Neural cell (in vitro differentiated cells): ENCODE data around the gene MXI1. TPM values are rescaled to one million over a fixed set of nuclear protein-coding genes. Genes with fewer than 3 reads are reported as not detected.

Source experiments
- H2AFZ ChIP-seq: fragments of 200-600, 300-800 bp; sonication (generic), shearing (Covaris generic); 2 replicates; pipeline ENCODE4 v1.6.0; 2014; ENCODE audit warnings: low read depth, mild to moderate bottlenecking, antibody characterized with exemption, low read length, moderate library complexity
- H3F3A ChIP-seq: fragments of 200-600 bp; shearing (Covaris generic); 2 replicates; pipeline ENCODE4 v1.6.1; 2016; ENCODE audit warnings: mild to moderate bottlenecking, moderate library complexity, mixed read lengths, antibody characterized with exemption, low read length; ENCODE audit not compliant: insufficient read depth, poor library complexity, severe bottlenecking
- H3K27ac ChIP-seq: fragments of 200-600, 300-800 bp; sonication (generic), shearing (Covaris generic); 2 replicates; pipeline ENCODE4 v1.5.1; 2014; ENCODE audit warnings: mild to moderate bottlenecking, low read length, moderate library complexity
- H3K27me3 ChIP-seq: fragments of 300-800, 200-600 bp; sonication (generic), shearing (Covaris generic); 2 replicates; pipeline ENCODE4 v1.6.0; 2014; ENCODE audit warnings: mild to moderate bottlenecking, low read depth, low read length, moderate library complexity; ENCODE audit not compliant: insufficient read depth
- H3K36me3 ChIP-seq: fragments of 300-800, 200-600 bp; sonication (generic), shearing (Covaris generic); 2 replicates; pipeline ENCODE4 v1.5.1; 2014; ENCODE audit warnings: mild to moderate bottlenecking, antibody characterized with exemption, low read length, moderate library complexity; ENCODE audit not compliant: insufficient read depth
- H3K4me2 ChIP-seq: fragments of 300-800, 200-600 bp; sonication (generic), shearing (Covaris generic); 2 replicates; pipeline ENCODE4 v1.6.0; 2014; ENCODE audit warnings: mild to moderate bottlenecking, low read length
- H3K4me3 ChIP-seq: fragments of 300-800, 200-600 bp; sonication (generic), shearing (Covaris generic); 2 replicates; pipeline ENCODE4 v1.5.1; 2014; ENCODE audit warnings: mild to moderate bottlenecking, low read length, moderate library complexity
- H3K79me2 ChIP-seq: fragments of 200-600 bp; shearing (Covaris generic); replicated peaks from 2 replicates; pipeline ENCODE4 v1.6.0; 2014; ENCODE audit warnings: mild to moderate bottlenecking, low read length, moderate library complexity; ENCODE audit not compliant: insufficient read depth
- H3K9ac ChIP-seq: fragments of 300-800, 200-600 bp; sonication (generic), shearing (Covaris generic); 2 replicates; pipeline ENCODE4 v1.6.1; 2016; ENCODE audit warnings: mild to moderate bottlenecking, low read length, mixed read lengths
- H3K9me2 ChIP-seq: fragments of 200-600 bp; shearing (Covaris generic); 2 replicates; pipeline ENCODE4 v1.6.1; 2016; ENCODE audit warnings: mild to moderate bottlenecking, low read length, mixed read lengths; ENCODE audit not compliant: insufficient read depth
- H3K9me3 ChIP-seq: fragments of 200-600, 300-800 bp; sonication (generic), shearing (Covaris generic); 2 replicates; pipeline ENCODE4 v1.6.1; 2016; ENCODE audit warnings: mild to moderate bottlenecking, mixed run types, low read length, moderate library complexity, mixed read lengths
- H4K20me1 ChIP-seq: fragments of 200-600 bp; shearing (Covaris generic); 2 replicates; pipeline ENCODE4 v1.6.1; 2016; ENCODE audit warnings: mild to moderate bottlenecking, mixed run types; ENCODE audit not compliant: insufficient read depth
- EP300 ChIP-seq: fragments of 450-650 bp; conservative IDR thresholded peaks from 2 replicates; pipeline ENCODE4 v1.6.1; 2014; ENCODE audit warnings: antibody characterized with exemption, mild to moderate bottlenecking, moderate library complexity; ENCODE audit not compliant: poor library complexity, severe bottlenecking
- EZH2 ChIP-seq: fragments of 200-600, 300-800 bp; shearing (Covaris generic), sonication (generic); IDR thresholded peaks from 2 replicates; pipeline ENCODE4 v1.6.1; 2014; ENCODE audit warnings: antibody characterized with exemption, low read length, borderline replicate concordance, mild to moderate bottlenecking; ENCODE audit not compliant: insufficient read depth, poor library complexity, severe bottlenecking
- MXI1 ChIP-seq: fragments of 450-650 bp; conservative IDR thresholded peaks from 2 replicates; pipeline ENCODE4 v1.6.1; 2014; ENCODE audit warnings: antibody characterized with exemption, mild to moderate bottlenecking; ENCODE audit not compliant: poor library complexity, severe bottlenecking
- POLR2AphosphoS5 ChIP-seq: IDR thresholded peaks from 2 replicates; pipeline ENCODE4 v1.6.1; 2012
- RAD21 ChIP-seq: fragments of 450-650 bp; conservative IDR thresholded peaks from 2 replicates; pipeline ENCODE4 v1.6.1; 2014; ENCODE audit warnings: antibody characterized with exemption, mild to moderate bottlenecking, moderate library complexity
- SMC3 ChIP-seq: fragments of 450-650 bp; conservative IDR thresholded peaks from 2 replicates; pipeline ENCODE4 v1.6.1; 2014; ENCODE audit warnings: antibody characterized with exemption, mild to moderate bottlenecking, moderate library complexity; ENCODE audit not compliant: poor library complexity
- TAF1 ChIP-seq: IDR thresholded peaks from 2 replicates; pipeline ENCODE4 v1.6.1; 2012; ENCODE audit warnings: low read depth
- polyA plus RNA-seq: library from polyadenylated mRNA; depleted of rRNA; stranded (reverse); fragments of >200 nt; gene quantifications from 2 replicates; pipeline ENCODE4 v1.2.3, GENCODE V29; 2014
- TF ChIP-seq, protein P1 (sequence below): IDR thresholded peaks from 2 replicates; pipeline ENCODE4 v1.6.1; 2012; ENCODE audit warnings: borderline replicate concordance
- TF ChIP-seq, protein P2 (sequence below): fragments of 450-650 bp; IDR thresholded peaks from 2 replicates; pipeline ENCODE4 v1.5.1; 2014; ENCODE audit warnings: antibody characterized with exemption, mild to moderate bottlenecking, moderate library complexity; ENCODE audit not compliant: poor library complexity, severe bottlenecking

Gene MXI1
- polyA plus RNA-seq, 1 donor from 2014 or later, result 69.5 TPM

DNA sequence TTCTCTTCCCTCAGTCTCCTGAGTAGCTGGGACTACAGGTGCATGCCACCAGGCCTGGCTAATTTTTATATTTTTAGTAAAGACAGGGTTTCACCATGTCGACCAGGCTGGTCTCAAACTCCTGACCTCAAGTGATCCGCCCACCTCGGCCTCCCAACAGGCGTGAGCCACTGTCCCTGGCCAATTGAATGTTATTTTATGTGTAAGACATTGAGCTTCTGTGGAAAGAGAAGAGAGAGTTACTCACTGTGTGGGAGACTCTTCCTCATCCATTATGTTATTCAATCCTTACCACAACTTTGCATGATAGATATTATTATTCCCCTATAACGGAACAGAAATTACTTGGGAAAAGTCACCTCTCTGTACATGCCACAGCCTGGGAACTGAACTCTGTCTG lies 32.6 kb upstream of the MXI1 start:
- Histone ChIP-seq H3K9me2 (no peaks in the 10 kb centered on the region), H3K4me2 (no peak overlapping the region), H4K20me1 (no peaks in the 10 kb centered on the region), H3K27ac (no peak overlapping the region), H3K36me3 (no peaks in the 10 kb centered on the region), H2AFZ (no peak overlapping the region), H3K9me3 (no peaks in the 10 kb centered on the region), H3K9ac (no peak overlapping the region), H3K27me3 (peaks cover 19% of the 10 kb centered on the region), H3K4me3 (no peak overlapping the region), H3F3A (no peaks in the 10 kb centered on the region), H3K79me2 (no peaks in the 10 kb centered on the region)
- TF ChIP-seq TAF1 (no peak), SMC3 (no peak), MXI1 (no peak), EZH2 (no peak), RAD21 (no peak), EP300 (no peak), POLR2AphosphoS5 (no peak)
- TF ChIP-seq, protein P1, sequence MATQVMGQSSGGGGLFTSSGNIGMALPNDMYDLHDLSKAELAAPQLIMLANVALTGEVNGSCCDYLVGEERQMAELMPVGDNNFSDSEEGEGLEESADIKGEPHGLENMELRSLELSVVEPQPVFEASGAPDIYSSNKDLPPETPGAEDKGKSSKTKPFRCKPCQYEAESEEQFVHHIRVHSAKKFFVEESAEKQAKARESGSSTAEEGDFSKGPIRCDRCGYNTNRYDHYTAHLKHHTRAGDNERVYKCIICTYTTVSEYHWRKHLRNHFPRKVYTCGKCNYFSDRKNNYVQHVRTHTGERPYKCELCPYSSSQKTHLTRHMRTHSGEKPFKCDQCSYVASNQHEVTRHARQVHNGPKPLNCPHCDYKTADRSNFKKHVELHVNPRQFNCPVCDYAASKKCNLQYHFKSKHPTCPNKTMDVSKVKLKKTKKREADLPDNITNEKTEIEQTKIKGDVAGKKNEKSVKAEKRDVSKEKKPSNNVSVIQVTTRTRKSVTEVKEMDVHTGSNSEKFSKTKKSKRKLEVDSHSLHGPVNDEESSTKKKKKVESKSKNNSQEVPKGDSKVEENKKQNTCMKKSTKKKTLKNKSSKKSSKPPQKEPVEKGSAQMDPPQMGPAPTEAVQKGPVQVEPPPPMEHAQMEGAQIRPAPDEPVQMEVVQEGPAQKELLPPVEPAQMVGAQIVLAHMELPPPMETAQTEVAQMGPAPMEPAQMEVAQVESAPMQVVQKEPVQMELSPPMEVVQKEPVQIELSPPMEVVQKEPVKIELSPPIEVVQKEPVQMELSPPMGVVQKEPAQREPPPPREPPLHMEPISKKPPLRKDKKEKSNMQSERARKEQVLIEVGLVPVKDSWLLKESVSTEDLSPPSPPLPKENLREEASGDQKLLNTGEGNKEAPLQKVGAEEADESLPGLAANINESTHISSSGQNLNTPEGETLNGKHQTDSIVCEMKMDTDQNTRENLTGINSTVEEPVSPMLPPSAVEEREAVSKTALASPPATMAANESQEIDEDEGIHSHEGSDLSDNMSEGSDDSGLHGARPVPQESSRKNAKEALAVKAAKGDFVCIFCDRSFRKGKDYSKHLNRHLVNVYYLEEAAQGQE, result no peak
- TF ChIP-seq, protein P2, sequence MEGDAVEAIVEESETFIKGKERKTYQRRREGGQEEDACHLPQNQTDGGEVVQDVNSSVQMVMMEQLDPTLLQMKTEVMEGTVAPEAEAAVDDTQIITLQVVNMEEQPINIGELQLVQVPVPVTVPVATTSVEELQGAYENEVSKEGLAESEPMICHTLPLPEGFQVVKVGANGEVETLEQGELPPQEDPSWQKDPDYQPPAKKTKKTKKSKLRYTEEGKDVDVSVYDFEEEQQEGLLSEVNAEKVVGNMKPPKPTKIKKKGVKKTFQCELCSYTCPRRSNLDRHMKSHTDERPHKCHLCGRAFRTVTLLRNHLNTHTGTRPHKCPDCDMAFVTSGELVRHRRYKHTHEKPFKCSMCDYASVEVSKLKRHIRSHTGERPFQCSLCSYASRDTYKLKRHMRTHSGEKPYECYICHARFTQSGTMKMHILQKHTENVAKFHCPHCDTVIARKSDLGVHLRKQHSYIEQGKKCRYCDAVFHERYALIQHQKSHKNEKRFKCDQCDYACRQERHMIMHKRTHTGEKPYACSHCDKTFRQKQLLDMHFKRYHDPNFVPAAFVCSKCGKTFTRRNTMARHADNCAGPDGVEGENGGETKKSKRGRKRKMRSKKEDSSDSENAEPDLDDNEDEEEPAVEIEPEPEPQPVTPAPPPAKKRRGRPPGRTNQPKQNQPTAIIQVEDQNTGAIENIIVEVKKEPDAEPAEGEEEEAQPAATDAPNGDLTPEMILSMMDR, result no peak

DNA sequence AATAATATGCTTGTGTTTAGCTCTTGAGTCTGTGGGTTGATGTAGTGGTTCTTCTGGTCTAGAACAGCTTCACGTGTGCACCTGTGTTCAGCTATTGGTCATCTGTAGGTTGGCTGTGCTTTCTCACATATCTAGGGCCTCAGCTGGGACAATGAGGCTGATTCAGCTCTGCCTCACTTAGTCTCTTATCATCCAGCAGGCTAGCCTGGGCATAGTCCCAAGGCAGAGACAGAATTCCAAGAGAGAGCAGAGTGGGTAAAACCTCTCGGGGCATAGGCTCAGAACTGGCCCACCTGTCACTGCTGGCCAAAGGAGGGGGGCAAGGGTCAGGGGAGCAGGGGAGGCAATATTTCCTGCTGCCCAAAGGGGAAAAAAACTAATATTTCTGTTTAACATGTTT lies 32.0 kb upstream of the MXI1 start:
- no peak overlapping the region for H3K9ac ChIP-seq
- H4K20me1 ChIP-seq, result no peaks in the 10 kb centered on the region
- peaks cover 13% of the 10 kb centered on the region for H3K27me3 ChIP-seq
- no peak overlapping the region for H3K4me2 ChIP-seq
- no peak overlapping the region for H3K27ac ChIP-seq
- no peaks in the 10 kb centered on the region for H3K9me3 ChIP-seq
- TF ChIP-seq MXI1 (no peak), TAF1 (no peak)
- no peak overlapping the region for H2AFZ ChIP-seq
- H3K9me2 ChIP-seq, result no peaks in the 10 kb centered on the region
- H3F3A ChIP-seq, result no peaks in the 10 kb centered on the region
- no peaks in the 10 kb centered on the region for H3K36me3 ChIP-seq
- H3K79me2 ChIP-seq, result no peaks in the 10 kb centered on the region
- no peak overlapping the region for H3K4me3 ChIP-seq
